ENCODE data around the gene F10.

F10 gene

GRCh38 chr13:113118261-113119021, 4.2 kb upstream of the F10 start:
- no peak for DNase-seq (ENCODE audit: low read depth)
- no peak overlapping the region for H3K4me3 ChIP-seq (ENCODE audit: low read depth, low read length)
- TF ChIP-seq CTCF (IDR thresholded peaks at IDR 0.05; ENCODE audit: control insufficient read depth, extremely low read depth, insufficient read depth), result no peak

- no peak for TF ChIP-seq CTCF (IDR thresholded peaks at IDR 0.05; ENCODE audit: control insufficient read depth, extremely low read depth, insufficient read depth)
- DNase-seq (ENCODE audit: low read depth), result no peak
- H3K4me3 ChIP-seq (ENCODE audit: low read depth, low read length), result no peak overlapping the region
These were observed 3.3 kb upstream of the F10 start for GRCh38 chr13:113119166-113119821.

- TF ChIP-seq CTCF (IDR thresholded peaks at IDR 0.05; ENCODE audit: control insufficient read depth, extremely low read depth, insufficient read depth), result no peak
- no peak overlapping the region for H3K4me3 ChIP-seq (ENCODE audit: low read depth, low read length)
- no peak for DNase-seq (ENCODE audit: low read depth)
These were observed 2.8 kb upstream of the F10 start for GRCh38 chr13:113119822-113120189.

GRCh38 chr13:113120300-113121182, 2.1 kb upstream of the F10 start:
- TF ChIP-seq CTCF (IDR thresholded peaks at IDR 0.05; ENCODE audit: control insufficient read depth, extremely low read depth, insufficient read depth), result no peak
- H3K4me3 ChIP-seq (ENCODE audit: low read depth, low read length), result no peak overlapping the region

GRCh38 chr13:113121183-113121927, 1.2 kb upstream of the F10 start:
- no peak for TF ChIP-seq CTCF (IDR thresholded peaks at IDR 0.05; ENCODE audit: control insufficient read depth, extremely low read depth, insufficient read depth)
- DNase-seq (ENCODE audit: low read depth), result no peak
- no peak overlapping the region for H3K4me3 ChIP-seq (ENCODE audit: low read depth, low read length)

More at GRCh38 chr13:113120300-113121182, 2.1 kb upstream of the F10 start:
- no peak for DNase-seq (ENCODE audit: low read depth)

- DNase-seq (ENCODE audit: low read depth), result no peak
- H3K4me3 ChIP-seq (ENCODE audit: low read depth, low read length), result no peak overlapping the region
- no peak for TF ChIP-seq CTCF (IDR thresholded peaks at IDR 0.05; ENCODE audit: control insufficient read depth, extremely low read depth, insufficient read depth)
These were observed 599 bp upstream of the F10 start for GRCh38 chr13:113121928-113122471.

All from LNCaP clone FGC (cell line).